ENCODE results near the gene R3HDML. TPM values are rescaled to one million over a fixed set of nuclear protein-coding genes. Genes with fewer than 3 reads are reported as not detected.

Gene R3HDML
- total RNA-seq, 2 donors from 2014 or later, result not detected

- Histone ChIP-seq H3K9me3 (no peaks in the 10 kb centered on the region), H3K27ac (no peak overlapping the region), H3K27me3 (replicated peaks; ENCODE audit: insufficient read depth) (no peaks in the 10 kb centered on the region), H3K36me3 (no peaks in the 10 kb centered on the region), H3K4me3 (no peak overlapping the region), H3K4me1 (ENCODE audit: control insufficient read depth in 1 of 2, low read depth in 2 of 2) (no peaks in the 10 kb centered on the region)
- no peak for DNase-seq (ENCODE audit: low spot score)
- no peak for TF ChIP-seq CTCF (IDR thresholded peaks at IDR 0.05)
- ATAC-seq (ENCODE audit: insufficient number of reproducible peaks, low FRiP score, low read depth), result no peak
Observed at GRCh38 chr20:44349349-44349748, 12.5 kb downstream of the R3HDML start.

GRCh38 chr20:44350567-44350966 is 13.7 kb downstream of the R3HDML start:
- no peaks in the 10 kb centered on the region for H3K9me3 ChIP-seq
- H3K36me3 ChIP-seq, result no peaks in the 10 kb centered on the region
- no peaks in the 10 kb centered on the region for H3K27me3 ChIP-seq (replicated peaks; ENCODE audit: insufficient read depth)
- no peak overlapping the region for H3K27ac ChIP-seq
- no peak for TF ChIP-seq CTCF (IDR thresholded peaks at IDR 0.05)
- H3K4me1 ChIP-seq (ENCODE audit: control insufficient read depth in 1 of 2, low read depth in 2 of 2), result no peaks in the 10 kb centered on the region
- ATAC-seq (ENCODE audit: insufficient number of reproducible peaks, low FRiP score, low read depth) (no peak), DNase-seq (ENCODE audit: low spot score) (no peak)
- H3K4me3 ChIP-seq, result no peak overlapping the region

- Histone ChIP-seq H3K9me3 (no peaks in the 10 kb centered on the region), H3K27me3 (replicated peaks; ENCODE audit: insufficient read depth) (no peaks in the 10 kb centered on the region), H3K27ac (no peak overlapping the region), H3K4me3 (no peak overlapping the region), H3K4me1 (ENCODE audit: control insufficient read depth in 1 of 2, low read depth in 2 of 2) (no peaks in the 10 kb centered on the region), H3K36me3 (no peaks in the 10 kb centered on the region)
- ATAC-seq (ENCODE audit: insufficient number of reproducible peaks, low FRiP score, low read depth), result no peak
- DNase-seq (ENCODE audit: low spot score), result no peak
- TF ChIP-seq CTCF (IDR thresholded peaks at IDR 0.05), result no peak
Observed at GRCh38 chr20:44354979-44355497, 18.2 kb downstream of the R3HDML start.

DNA sequence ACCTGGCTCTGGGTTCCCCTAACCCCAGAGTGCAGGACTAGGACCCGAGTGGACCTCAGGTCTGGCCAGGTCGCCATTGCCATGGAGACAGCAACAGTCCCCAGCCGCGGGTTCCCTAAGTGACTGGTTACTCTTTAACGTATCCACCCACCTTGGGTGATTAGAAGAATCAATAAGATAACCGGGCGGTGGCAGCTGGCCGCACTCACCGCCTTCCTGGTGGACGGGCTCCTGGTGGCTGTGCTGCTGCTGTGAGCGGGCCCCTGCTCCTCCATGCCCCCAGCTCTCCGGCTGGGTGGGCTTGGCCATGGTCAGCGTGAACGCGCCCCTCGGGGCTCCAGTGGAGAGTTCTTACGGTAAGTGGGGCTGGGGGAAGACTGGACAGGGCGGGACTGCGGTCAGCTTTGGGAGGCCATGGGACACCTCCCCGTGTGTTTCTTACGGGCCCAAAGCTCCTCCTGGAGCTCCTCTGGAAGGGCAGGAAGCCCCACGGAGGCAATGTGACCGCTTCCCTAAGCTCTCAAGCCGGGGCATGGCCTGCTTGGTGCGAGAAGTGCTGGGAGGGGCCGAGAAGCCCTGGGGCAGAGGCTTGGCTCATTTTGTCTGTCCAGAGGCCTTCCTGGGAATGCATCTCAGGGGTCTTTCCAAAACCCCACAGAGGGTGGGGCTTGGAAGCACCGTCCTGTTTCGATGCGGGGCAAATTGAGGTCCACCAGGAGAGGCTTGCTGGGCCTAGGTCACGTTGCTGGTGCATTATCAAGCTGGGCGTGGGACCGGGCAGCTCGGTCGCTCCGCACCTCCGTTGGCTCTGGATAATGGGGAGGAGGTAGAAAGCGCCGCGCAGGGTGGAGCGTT is 18.9 kb downstream of the R3HDML start, which contains the start of gene HNF4A:
TSS of gene HNF4A (plus strand) at position 202 of the 855 bp plus-strand sequence. CDS start at position 308, 106 bp downstream.
- no peaks in the 10 kb centered on the region for H3K27me3 ChIP-seq (replicated peaks; ENCODE audit: insufficient read depth)
- H3K36me3 ChIP-seq, result no peaks in the 10 kb centered on the region
- H3K9me3 ChIP-seq, result no peaks in the 10 kb centered on the region
- no peak for ATAC-seq (ENCODE audit: insufficient number of reproducible peaks, low FRiP score, low read depth)
- H3K4me1 ChIP-seq (ENCODE audit: control insufficient read depth in 1 of 2, low read depth in 2 of 2), result no peaks in the 10 kb centered on the region
- DNase-seq (ENCODE audit: low spot score), result no peak
- no peak within 1 kb of the TSS for H3K27ac ChIP-seq
- no peak within 1 kb of the TSS for H3K4me3 ChIP-seq
- TF ChIP-seq CTCF (IDR thresholded peaks at IDR 0.05), result no peak

DNA sequence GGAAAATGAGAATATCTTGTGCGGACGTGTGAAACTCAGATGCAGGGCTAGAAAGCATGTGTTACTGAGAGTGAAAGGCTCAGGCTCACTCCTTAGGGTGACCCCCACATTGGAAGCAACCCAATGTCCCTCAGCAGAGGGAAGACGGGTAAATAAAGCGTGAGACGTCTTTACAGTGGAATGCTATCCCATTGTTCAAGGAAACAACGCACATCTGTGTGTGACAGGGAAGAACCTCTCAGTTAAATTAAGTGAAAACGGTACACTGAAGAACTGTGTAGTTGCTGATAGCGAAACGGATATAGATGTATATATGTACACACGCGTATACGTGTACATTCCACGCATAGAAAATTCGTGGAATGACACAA is 19.5 kb downstream of the R3HDML start:
- H3K36me3 ChIP-seq, result no peaks in the 10 kb centered on the region
- no peak overlapping the region for H3K27ac ChIP-seq
- no peaks in the 10 kb centered on the region for H3K4me1 ChIP-seq (ENCODE audit: control insufficient read depth in 1 of 2, low read depth in 2 of 2)
- ATAC-seq (ENCODE audit: insufficient number of reproducible peaks, low FRiP score, low read depth), result no peak
- no peak for TF ChIP-seq CTCF (IDR thresholded peaks at IDR 0.05)
- no peaks in the 10 kb centered on the region for H3K27me3 ChIP-seq (replicated peaks; ENCODE audit: insufficient read depth)
- no peak for DNase-seq (ENCODE audit: low spot score)
- no peaks in the 10 kb centered on the region for H3K9me3 ChIP-seq
- H3K4me3 ChIP-seq, result no peak overlapping the region

All from thoracic aorta (tissue), 2 donors.